H1 (cell line): ENCODE results near the gene H2AZ2. TPM values are rescaled to one million over a fixed set of nuclear protein-coding genes. Genes with fewer than 3 reads are reported as not detected.

ENCODE experiments used
- MAX ChIP-seq: IDR thresholded peaks from 2 replicates; pipeline ENCODE4 v1.6.1; 2012; ENCODE audit warnings: inconsistent platforms
- SIN3A ChIP-seq, 2 experiments: IDR thresholded peaks in 1 of 2; conservative IDR thresholded peaks in 1 of 2; 2 replicates each; pipeline ENCODE4 v1.6.1; 2011 to 2012; ENCODE audit warnings: low read length in 2 of 2, improper control_type of control experiment in 1 of 2, low read depth in 1 of 2, mild to moderate bottlenecking in 1 of 2
- SIX5 ChIP-seq: IDR thresholded peaks from 2 replicates; pipeline ENCODE4 v1.6.1; 2011; ENCODE audit warnings: mild to moderate bottlenecking, low read depth, low read length
- polyA plus RNA-seq, 7 experiments: library from polyadenylated mRNA; depleted of rRNA in 3 of 7; stranded (reverse) in 5 of 7; unstranded in 2 of 7; fragments of >200 nt in 5 of 7; fragments of 200-250 nt in 2 of 7; gene quantifications; 1 replicate in 5 of 7; 2 replicates in 1 of 7; 4 replicates in 1 of 7; pipeline versions ENCODE4 v1.2.1 to v1.2.3, GENCODE V29; 2011 to 2013; ENCODE audit warnings: missing spikeins in 2 of 7, mixed read lengths in 2 of 7
- total RNA-seq: library from RNA; stranded (reverse); fragmentation: NEBNext Ultra II Directional; extraction: Animal tissue kit (Norgen Biotek cat#: 25700); gene quantifications from 2 replicates; pipeline ENCODE4 v1.2.1, GENCODE V29; 2021

H2AZ2 gene
- total and polyA plus RNA-seq, 2 of the 8 experiments (the other 6 are each of a cell fraction or from before 2014, with no cell fraction given): 168 to 187 TPM

- TF ChIP-seq MAX (no peak), SIX5 (no peak), SIN3A (conservative IDR thresholded peaks at IDR 0.05 in 1 of 2, IDR thresholded peaks at IDR 0.05 in 1 of 2; ENCODE audit: low read depth in 1 of 2, low read length in 2 of 2) (no peak)
These were observed 39.4 kb upstream of the H2AZ2 start (continued) for GRCh38 chr7:44887293-44887692.
